NCI-H2196 (cell line): ENCODE data around the gene SNX33.
A peak's percentile ranks its signal among the peaks of the same experiment; 100 is the strongest.
"Not testable (repeated sequence)": the region's sequence is repeated elsewhere in the genome, so short reads cannot be mapped to it uniquely, and the experiment has no call there.

Experiments used
- DNase-seq: peaks from one replicate; lab custom pipeline; 2025; ENCODE audit not compliant: unreplicated experiment; lab: John Stamatoyannopoulos, UW

Gene SNX33

GRCh38 chr15:75647370-75648155 lies at the start of gene SNX33:
Gene SNX33, plus strand, starts transcription at chr15:75647912. Its CDS starts 1,191 bp downstream, at chr15:75649103.
- DNase-seq: peak; percentile 35

GRCh38 chr15:75598361-75598760 lies 49.4 kb upstream of the SNX33 start:
- no peak for DNase-seq

- no peak for DNase-seq
Observed at GRCh38 chr15:75599401-75599800, 48.3 kb upstream of the SNX33 start.

- DNase-seq: no peak
Observed at GRCh38 chr15:75606026-75606425, 41.7 kb upstream of the SNX33 start.

GRCh38 chr15:75606711-75607699 lies 40.7 kb upstream of the SNX33 start:
- no peak for DNase-seq

GRCh38 chr15:75616766-75617165 lies 30.9 kb upstream of the SNX33 start:
- no peak for DNase-seq

GRCh38 chr15:75620058-75620820 lies 27.5 kb upstream of the SNX33 start:
- no peak for DNase-seq

- no peak for DNase-seq
Observed at GRCh38 chr15:75620841-75621391, 26.8 kb upstream of the SNX33 start.

GRCh38 chr15:75622505-75622904 lies 25.2 kb upstream of the SNX33 start:
- DNase-seq: no peak

GRCh38 chr15:75625542-75626347 lies 22.0 kb upstream of the SNX33 start, which contains the start of gene SNUPN:
Gene SNUPN, minus strand, starts transcription at chr15:75625725. Its CDS starts 4,674 bp downstream, at chr15:75621051.
- peak; percentile 79 for DNase-seq

- no peak for DNase-seq
Observed at GRCh38 chr15:75631935-75632334, 15.8 kb upstream of the SNX33 start.

GRCh38 chr15:75633922-75634321 lies 13.8 kb upstream of the SNX33 start:
- DNase-seq: not testable (repeated sequence)

- no peak for DNase-seq
Observed at GRCh38 chr15:75636026-75636425, 11.7 kb upstream of the SNX33 start.

- no peak for DNase-seq
Observed at GRCh38 chr15:75637245-75638009, 10.3 kb upstream of the SNX33 start.

GRCh38 chr15:75639191-75639708 lies 8.5 kb upstream of the SNX33 start:
- no peak for DNase-seq

- DNase-seq: peak; percentile 90
Observed at GRCh38 chr15:75639709-75640482, 7.8 kb upstream of the SNX33 start, which contains the start of gene IMP3. Gene IMP3, minus strand, starts transcription at chr15:75640224. Its CDS starts 56 bp downstream, at chr15:75640168.

GRCh38 chr15:75640483-75641178 lies 7.1 kb upstream of the SNX33 start:
- DNase-seq: peak; percentile 61
